Heart left ventricle (tissue), 16 donors: Measurements from ENCODE around the gene ARL15. TPM values are rescaled to one million over a fixed set of nuclear protein-coding genes. Genes with fewer than 3 reads are reported as not detected.
"Not testable (repeated sequence)": the region's sequence is repeated elsewhere in the genome, so short reads cannot be mapped to it uniquely, and the experiment has no call there.

Source experiments
- ATAC-seq, 4 donors: fragments of 200-7000 bp; cut with Tn5 transposase; one replicate each; pipeline ENCODE4 v1.9.1; 2020 to 2022; ENCODE audit warnings: moderate library complexity in 4 of 4, mild to moderate bottlenecking in 3 of 4, moderate number of reproducible peaks in 1 of 4
- DNase-seq, 5 donors: peaks; one replicate each; pipeline ENCODE4 v3.0.0-alpha.2; 2020
- H3K27ac ChIP-seq, 12 donors: fragments of 200-600 bp; sonication (generic) in 4 of 12; one replicate each; pipeline versions ENCODE4 v1.5.0 to v1.8.0; 2016 to 2022; ENCODE audit warnings: mild to moderate bottlenecking in 2 of 12
- H3K27me3 ChIP-seq, 9 donors: fragments of 200-600 bp; sonication (generic) in 2 of 9; one replicate each; pipeline versions ENCODE4 v1.5.1 to v1.8.0; 2016 to 2022; ENCODE audit warnings: mild to moderate bottlenecking in 3 of 9
- H3K36me3 ChIP-seq, 9 donors: fragments of 200-600 bp; sonication (generic) in 2 of 9; one replicate each; pipeline versions ENCODE4 v1.5.0 to v1.8.0; 2018 to 2022; ENCODE audit warnings: mild to moderate bottlenecking in 2 of 9
- H3K4me1 ChIP-seq, 12 donors: fragments of 200-600 bp; sonication (generic) in 4 of 12; one replicate each; pipeline versions ENCODE4 v1.5.0 to v1.8.0; 2016 to 2022; ENCODE audit warnings: mild to moderate bottlenecking in 3 of 12
- H3K4me3 ChIP-seq, 12 donors: fragments of 200-600 bp; sonication (generic) in 4 of 12; one replicate each; pipeline versions ENCODE4 v1.5.0 to v1.8.0; 2017 to 2022; ENCODE audit warnings: mild to moderate bottlenecking in 9 of 12, moderate library complexity in 4 of 12
- H3K9me3 ChIP-seq, 12 donors: fragments of 200-600 bp; sonication (generic) in 4 of 12; one replicate each; pipeline versions ENCODE4 v1.5.0 to v1.8.0; 2016 to 2022; ENCODE audit warnings: mild to moderate bottlenecking in 1 of 12
- CTCF ChIP-seq, 12 donors: fragments of 200-600 bp; sonication (generic) in 4 of 12; IDR thresholded peaks; one replicate each; pipeline versions ENCODE4 v1.5.0 to v1.8.0; 2018 to 2022; ENCODE audit warnings: antibody characterized with exemption in 12 of 12, mild to moderate bottlenecking in 5 of 12
- POLR2A ChIP-seq, 2 donors: fragments of 450-650 bp; IDR thresholded peaks; one replicate each; pipeline ENCODE4 v1.6.1; 2017; ENCODE audit warnings: antibody characterized with exemption in 2 of 2, mild to moderate bottlenecking in 2 of 2, moderate library complexity in 2 of 2
- WGBS, 4 donors: extraction: QIAGEN DNeasy Blood & Tissue Kit in 2 of 4; methylation state at CpG; one replicate each; pipeline versions ENCODE4 v1.1.5 to v1.1.7; 2013 to 2018; 5-methylcytosine and 5-hydroxymethylcytosine counted together
- intact Hi-C, 10 donors: fragments of 100-400 bp; cut with DNase I; formaldehyde crosslinking; loops; one replicate each; pipeline versions ENCODE4 v1.11.1 to v1.14.2; 2022
- long read RNA-seq, 3 donors: library from polyadenylated mRNA; unstranded; transcript quantifications; one replicate each; pipeline ENCODE4 v2.0.0, GENCODE V29; 2020 to 2021
- polyA plus RNA-seq, 2 donors: library from polyadenylated mRNA; stranded (reverse); fragments of 200-250 nt; gene quantifications; one replicate each; pipeline ENCODE4 v1.2.3, GENCODE V29; 2013
- total RNA-seq, 9 donors: library from RNA; depleted of rRNA in 2 of 9; stranded (reverse); fragments of >200 nt in 2 of 9; fragmentation: NEBNext Ultra II Directional in 3 of 9; extraction: Animal tissue kit (Norgen Biotek cat#: 25700) in 3 of 9; gene quantifications; one replicate each; pipeline versions ENCODE4 v1.1.0 to v1.2.4, GENCODE V29; 2016 to 2023
- donor health status: ischemic (EF 13 %, LVEDD 7.1; RV severe dilation, severe dysfunction).
- donor health status: healthy with polysubstance abuse.
- donor health status: DM: no; HTN: yes; CAD: no.
- donor health status: DM: no; HTN: no; CAD: no.
- donor health status: ischemic (EF 25% LVEDD 6.9; RV normal size, moderate dysfunction).
- donor health status: ischemic (EF 25% LVEDD 5.7; RV mildly dilated, moderate dysfunction).
- donor health status: healthy.
- donor health status: DM: yes; HTN: yes; CAD: no.
- donor health status: ischemic (EF 35%, LVEDD 5.7; RV mildly dilated, moderate dysfunction).
- donor health status: nonischemic (EF 11% LVEDD 7.7; RV severe dilation, severe dysfunction).
- donor health status: DM: yes; HTN: yes; CAD: no.
- donor health status: PGD.
- donor health status: ischemic (EF 29% LVEDD 5.4; RV normal size, mild dysfunction).
- donor health status: nonischemic (EF 23%, LVEDD 6.1; RV moderate dilation, normal function).

Gene ARL15
- total RNA-seq (10 to 100 TPM; 19.3 to 35.0 (median 25.7) TPM), polyA plus RNA-seq (10 to 100 TPM in 1 of 2 donors, 1 to 10 TPM in 1; 7.1 to 18.2 TPM)
- long read RNA-seq, donor 1, partial matches to known transcripts, result 0 of 7 reads
- long read RNA-seq, donor 1, other reads (novel, unspliced or antisense), result 4 of 7 reads
- long read RNA-seq, donor 2, transcript ARL15-202 (5 exons, 2,486 nt), result major isoform, 9 of 14 reads
- long read RNA-seq, donor 2, partial matches to known transcripts, result 0 of 14 reads
- long read RNA-seq, donor 2, other reads (novel, unspliced or antisense), result 4 of 14 reads
- long read RNA-seq, donor 3, partial matches to known transcripts, result 0 of 3 reads
- long read RNA-seq, donor 3, other reads (novel, unspliced or antisense), result 1 of 3 reads

DNA sequence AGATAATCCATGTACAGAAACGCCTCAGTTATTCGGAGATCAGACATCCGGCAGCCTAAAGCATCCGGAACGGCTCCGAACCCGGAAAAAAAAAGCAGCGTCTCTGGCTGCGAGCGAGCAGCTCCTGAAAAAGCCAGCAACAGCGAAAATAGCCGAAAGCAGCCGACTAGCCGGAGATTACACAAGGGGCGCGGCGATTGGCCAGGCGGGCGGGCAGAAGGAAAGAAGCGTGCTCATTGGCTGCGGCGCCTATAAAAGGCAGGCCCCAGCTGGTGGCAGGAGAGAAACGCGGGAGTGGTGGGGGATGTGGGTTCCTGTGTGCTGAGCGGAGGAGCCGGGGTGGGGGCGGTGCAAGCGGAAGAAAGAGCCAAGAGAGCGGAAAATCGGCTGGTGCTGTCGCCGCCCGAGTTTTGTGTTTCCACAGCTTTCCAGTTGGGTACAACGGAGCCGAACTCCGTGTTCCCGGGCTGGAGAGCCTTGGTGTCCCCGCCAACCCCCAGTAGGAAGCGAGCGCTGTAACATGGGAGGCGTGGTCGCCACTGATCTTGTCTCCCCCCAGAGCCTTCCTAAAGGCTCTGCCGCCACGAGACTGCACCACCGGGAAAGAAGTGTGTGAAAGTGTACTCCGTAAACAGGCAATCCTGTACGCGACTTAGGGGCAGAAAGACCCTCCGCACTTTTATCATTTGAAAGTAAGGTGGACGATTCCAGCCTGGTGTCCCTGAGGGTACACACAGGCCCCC, at the start of gene ARL15:
TSS of gene ARL15 (minus strand) at position 141 of the 743 bp plus-strand sequence.
- TF ChIP-seq POLR2A (IDR thresholded peaks at IDR 0.05), result peak; percentile 99 to 100
- no peak for TF ChIP-seq CTCF (IDR thresholded peaks at IDR 0.05)
- ATAC-seq, result peak; percentile 96 to 98 (median 98)
- Histone ChIP-seq H3K27me3 (no peaks in the 10 kb centered on the region), H3K4me3 (peak within 1 kb of the TSS; percentile 74 to 99 (median 85)), H3K27ac (peak within 1 kb of the TSS; percentile 77 to 95 (median 90)), H3K9me3 (no peaks in the 10 kb centered on the region), H3K36me3 (no peaks in the 10 kb centered on the region), H3K4me1 (peaks cover 0 to 29% (median 17%) of the 10 kb centered on the region in 12 donors)
- WGBS, 4 donors, result 0 to 1% (median 0%) methylated on average over 43 to 50 of the region's 50 CpGs
- peak; percentile 99 to 100 (median 99) for DNase-seq
- intact Hi-C loops, result loop anchor here in 9 of 10 donors (1.0 to 10.0 kb wide), 10 partner anchors 52 to 184 kb away; no protein-coding TSS in a partner anchor

DNA sequence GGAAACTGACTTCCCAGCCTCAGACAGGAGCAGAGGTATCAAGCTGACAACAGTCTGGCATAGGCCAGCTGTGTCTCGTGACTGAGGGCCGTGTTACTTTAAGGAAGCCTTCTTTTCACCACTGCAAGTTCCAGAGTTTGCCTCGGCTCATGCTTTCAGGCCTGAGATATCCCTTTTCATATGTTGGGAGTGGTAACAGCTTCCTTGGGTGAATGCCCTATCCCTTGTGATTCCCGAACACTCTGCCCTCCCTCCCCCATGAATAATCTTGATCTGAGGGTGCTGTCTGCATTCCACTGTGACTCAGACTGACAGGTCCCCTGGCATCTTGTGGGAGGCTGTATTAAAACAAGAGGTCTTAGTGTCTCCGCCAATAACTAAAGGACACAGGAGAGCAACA, 49.7 kb upstream of the ARL15 start:
- Histone ChIP-seq H3K36me3 (no peaks in the 10 kb centered on the region), H3K27ac (no peak overlapping the region), H3K4me3 (no peak overlapping the region), H3K27me3 (no peaks in the 10 kb centered on the region), H3K9me3 (peaks cover 0 to 11% (median 0%) of the 10 kb centered on the region in 12 donors), H3K4me1 (peaks cover 0 to 40% (median 8%) of the 10 kb centered on the region in 12 donors)
- WGBS, 4 donors, result 22 to 55% (median 38%) methylated on average over 2 to 5 of the region's 5 CpGs
- DNase-seq, result no peak
- ATAC-seq, result peak in 3 of 4 donors; percentile 33 to 51 (median 41)
- intact Hi-C loops, result loop anchor here in 1 of 10 donors (5.0 kb wide), 1 partner anchor 48 kb away; the partner anchor contains the start of gene ARL15
- TF ChIP-seq POLR2A (IDR thresholded peaks at IDR 0.05) (no peak), CTCF (IDR thresholded peaks at IDR 0.05) (no peak)

GRCh38 chr5:54357408-54358058, 47.2 kb upstream of the ARL15 start:
- WGBS, 4 donors, result 8 to 15% (median 11%) methylated on average over 4 of the region's 4 CpGs
- intact Hi-C loops, result no loop called here
- no peak for DNase-seq
- H3K4me3 ChIP-seq, result no peak overlapping the region
- peaks cover 0 to 40% (median 8%) of the 10 kb centered on the region in 12 donors for H3K4me1 ChIP-seq
- no peaks in the 10 kb centered on the region for H3K27me3 ChIP-seq
- peak; percentile 43 to 87 (median 68) for ATAC-seq
- TF ChIP-seq CTCF (IDR thresholded peaks at IDR 0.05), result no peak
- TF ChIP-seq POLR2A (IDR thresholded peaks at IDR 0.05), result no peak
- peaks cover 0 to 24% (median 12%) of the 10 kb centered on the region in 12 donors for H3K9me3 ChIP-seq
- peak overlapping the region in 2 of 12 donors; percentile 27 to 46 for H3K27ac ChIP-seq
- H3K36me3 ChIP-seq, result no peaks in the 10 kb centered on the region

DNA sequence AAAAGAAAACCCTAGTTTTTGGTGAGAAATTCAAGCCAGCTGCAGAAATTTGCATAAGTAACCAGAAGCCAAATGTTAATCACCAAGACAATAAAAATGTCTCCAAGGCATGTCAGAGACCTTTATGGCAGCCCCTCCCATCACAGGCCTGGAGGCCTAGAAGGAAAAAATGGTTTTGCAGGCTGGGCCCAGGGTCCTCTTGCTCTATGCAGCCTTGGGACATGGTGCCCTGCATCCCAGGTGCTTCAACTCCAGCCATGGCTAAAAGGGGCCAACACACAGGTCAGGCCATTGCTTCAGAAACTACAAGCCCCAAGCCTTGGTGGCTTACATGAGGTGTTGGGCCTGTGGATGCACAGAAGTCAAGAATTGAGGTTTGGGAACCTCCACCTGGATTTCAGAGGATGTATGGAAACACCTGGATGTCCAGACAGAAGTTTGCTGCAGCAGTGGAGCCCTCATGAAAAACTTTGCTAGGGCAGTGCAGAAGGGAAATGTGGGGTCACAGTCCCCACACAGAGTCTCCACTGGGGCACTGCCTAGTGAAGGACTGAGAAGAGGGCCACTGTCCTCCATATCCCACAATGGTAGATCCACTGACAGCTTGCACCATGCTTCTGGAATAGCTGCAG, 43.7 kb upstream of the ARL15 start:
- H3K36me3 ChIP-seq, ATAC-seq, intact Hi-C loops, H3K4me3 ChIP-seq, H3K4me1 ChIP-seq, H3K27ac ChIP-seq, H3K27me3 ChIP-seq, DNase-seq: not testable (repeated sequence)
- H3K9me3 ChIP-seq, result peaks cover 0 to 24% (median 12%) of the 10 kb centered on the region in 12 donors

GRCh38 chr5:54352580-54352979, 42.2 kb upstream of the ARL15 start:
- WGBS, 4 donors, result 1 to 91% (median 42%) methylated on average over 1 of the region's 1 CpG

More at GRCh38 chr5:54352580-54352979, 42.2 kb upstream of the ARL15 start:
- H3K36me3 ChIP-seq, H3K4me1 ChIP-seq, H3K27ac ChIP-seq, H3K4me3 ChIP-seq, DNase-seq, ATAC-seq, H3K27me3 ChIP-seq, intact Hi-C loops: not testable (repeated sequence)
- H3K9me3 ChIP-seq, result peaks cover 0 to 24% (median 12%) of the 10 kb centered on the region in 12 donors
